IMR-90 (cell line): ENCODE measurements around the gene CUL1. TPM values are rescaled to one million over a fixed set of nuclear protein-coding genes. Genes with fewer than 3 reads are reported as not detected.
A peak's percentile ranks its signal among the peaks of the same experiment; 100 is the strongest.

Experiments
- ATAC-seq: fragments of 200-7000 bp; cut with Tn5 transposase; 2 replicates; pipeline ENCODE4 v1.9.1; 2020; ENCODE audit warnings: low read depth, mild to moderate bottlenecking, moderate library complexity
- BruUV-seq: library from RNA; stranded (reverse); fragments of 400-500 nt; replicated peaks from 2 replicates; lab custom pipeline; 2021; lab: Mats Ljungman, UMichigan
- CTCF ChIA-PET: fragments of 300-600 bp; formaldehyde crosslinking; extraction: SDS; loops from one replicate; lab custom pipeline; 2021; ENCODE audit warnings: antibody characterized with exemption; lab: Yijun Ruan, JAX
- POLR2A ChIA-PET: fragments of 300-600 bp; sonication (Branson Sonifier 250); formaldehyde crosslinking; loops from one replicate; lab custom pipeline; 2022; ENCODE audit warnings: antibody characterized with exemption; ENCODE audit not compliant: unreplicated experiment; lab: Charles Lee
- DNase-seq: peaks from one replicate; pipeline ENCODE4 v3.0.0; 2013
- H2AFZ ChIP-seq: replicated peaks from 2 replicates; pipeline ENCODE3; 2013; ENCODE audit warnings: low read length, mild to moderate bottlenecking; ENCODE audit not compliant: poor library complexity
- H2AK5ac ChIP-seq: 2 replicates; pipeline ENCODE4 v1.6.1; 2013; ENCODE audit warnings: low read depth, low read length, inconsistent platforms
- H2AK9ac ChIP-seq: replicated peaks from 2 replicates; pipeline ENCODE3; 2013; ENCODE audit warnings: mild to moderate bottlenecking, low read depth, low read length, moderate library complexity; ENCODE audit not compliant: poor library complexity
- H2BK120ac ChIP-seq: 2 replicates; pipeline ENCODE4 v1.6.1; 2013; ENCODE audit warnings: low read depth, low read length, inconsistent platforms
- H2BK15ac ChIP-seq: 3 replicates; pipeline ENCODE4 v1.6.1; 2013; ENCODE audit warnings: low read depth, low read length, inconsistent platforms
- H2BK20ac ChIP-seq: 2 replicates; pipeline ENCODE4 v1.6.1; 2013; ENCODE audit warnings: low read depth, mild to moderate bottlenecking, inconsistent platforms, low read length, moderate library complexity
- H2BK5ac ChIP-seq: 2 replicates; pipeline ENCODE4 v1.6.1; 2013; ENCODE audit warnings: mild to moderate bottlenecking, low read depth, low read length, inconsistent platforms; ENCODE audit not compliant: poor library complexity, severe bottlenecking
- H3K14ac ChIP-seq: replicated peaks from 2 replicates; pipeline ENCODE4 v1.6.1; 2013; ENCODE audit warnings: low read depth, low read length, inconsistent platforms
- H3K18ac ChIP-seq: 2 replicates; pipeline ENCODE4 v1.6.1; 2013; ENCODE audit warnings: low read depth, low read length, control low read depth
- H3K23ac ChIP-seq: 2 replicates; pipeline ENCODE4 v1.6.1; 2013; ENCODE audit warnings: low read depth, low read length, inconsistent platforms
- H3K27ac ChIP-seq: 2 replicates; pipeline ENCODE4 v1.5.1; 2013; ENCODE audit warnings: mild to moderate bottlenecking, control low read depth, low read length; ENCODE audit not compliant: insufficient read depth
- H3K27me3 ChIP-seq: 2 replicates; pipeline ENCODE4 v1.6.1; 2013; ENCODE audit warnings: low read length; ENCODE audit not compliant: control insufficient read depth, insufficient read depth
- H3K36me3 ChIP-seq: 2 replicates; pipeline ENCODE4 v1.6.1; 2013; ENCODE audit warnings: low read length, mixed read lengths; ENCODE audit not compliant: control insufficient read depth, insufficient read depth
- H3K4ac ChIP-seq: 2 replicates; pipeline ENCODE4 v1.6.1; 2013; ENCODE audit warnings: low read depth, low read length, inconsistent platforms
- H3K4me1 ChIP-seq: 2 replicates; pipeline ENCODE4 v1.6.1; 2013; ENCODE audit warnings: low read length, mixed read lengths; ENCODE audit not compliant: control insufficient read depth, insufficient read depth
- H3K4me2 ChIP-seq: 2 replicates; pipeline ENCODE4 v1.6.1; 2013; ENCODE audit warnings: low read depth, mild to moderate bottlenecking, control low read depth, low read length, moderate library complexity
- H3K4me3 ChIP-seq: 2 replicates; pipeline ENCODE4 v1.5.1; 2013; ENCODE audit warnings: low read depth, mild to moderate bottlenecking, control low read depth, low read length, moderate library complexity; ENCODE audit not compliant: insufficient read depth
- H3K56ac ChIP-seq: 2 replicates; pipeline ENCODE4 v1.6.1; 2013; ENCODE audit warnings: low read length, inconsistent platforms; ENCODE audit not compliant: insufficient read depth; ENCODE audit errors: extremely low read depth
- H3K79me1 ChIP-seq, 2 experiments: 2 replicates each; pipeline ENCODE4 v1.6.1; 2013; ENCODE audit warnings: low read length in 2 of 2, inconsistent platforms in 1 of 2, low read depth in 1 of 2
- H3K9ac ChIP-seq: 2 replicates; pipeline ENCODE4 v1.6.1; 2013; ENCODE audit warnings: low read depth, low read length, control low read depth
- H3K9me1 ChIP-seq: 2 replicates; pipeline ENCODE4 v1.6.1; 2013; ENCODE audit warnings: low read length, inconsistent platforms; ENCODE audit not compliant: insufficient read depth
- H3K9me3 ChIP-seq: 2 replicates; pipeline ENCODE4 v1.6.1; 2013; ENCODE audit warnings: low read length; ENCODE audit not compliant: control insufficient read depth, insufficient read depth
- H4K20me1 ChIP-seq: 2 replicates; pipeline ENCODE4 v1.6.1; 2013; ENCODE audit warnings: low read length, inconsistent platforms; ENCODE audit not compliant: insufficient read depth
- H4K5ac ChIP-seq: 2 replicates; pipeline ENCODE4 v1.6.1; 2013; ENCODE audit warnings: mild to moderate bottlenecking, low read depth, low read length, control low read depth
- H4K8ac ChIP-seq, 2 experiments: 2 replicates each; pipeline ENCODE4 v1.6.1; 2013; ENCODE audit warnings: low read depth in 2 of 2, low read length in 2 of 2, control low read depth in 1 of 2, inconsistent platforms in 1 of 2
- H4K91ac ChIP-seq: 2 replicates; pipeline ENCODE4 v1.6.1; 2013; ENCODE audit warnings: low read depth, low read length, inconsistent platforms; ENCODE audit not compliant: insufficient read depth
- BHLHE40 ChIP-seq: fragments of 150-350 bp; IDR thresholded peaks from 2 replicates; pipeline ENCODE4 v1.6.1; 2016; ENCODE audit warnings: mild to moderate bottlenecking, low read depth, low read length
- CEBPB ChIP-seq: IDR thresholded peaks from 2 replicates; pipeline ENCODE4 v1.6.1; 2012; ENCODE audit warnings: low read depth, low read length, improper control_type of control experiment
- CHD1 ChIP-seq: IDR thresholded peaks from 2 replicates; pipeline ENCODE4 v1.6.1; 2012; ENCODE audit warnings: low read depth, low read length, improper control_type of control experiment
- ELK1 ChIP-seq: fragments of 150-350 bp; IDR thresholded peaks from 2 replicates; pipeline ENCODE4 v1.6.1; 2016; ENCODE audit warnings: low read depth, mild to moderate bottlenecking, low read length, moderate library complexity, borderline replicate concordance
- FOS ChIP-seq: fragments of 150-350 bp; IDR thresholded peaks from 2 replicates; pipeline ENCODE4 v1.6.1; 2016; ENCODE audit warnings: low read depth, low read length
- MAZ ChIP-seq: IDR thresholded peaks from 2 replicates; pipeline ENCODE4 v1.6.1; 2012; ENCODE audit warnings: low read depth, mild to moderate bottlenecking, low read length, improper control_type of control experiment, moderate library complexity, borderline replicate concordance
- MXI1 ChIP-seq: IDR thresholded peaks from 2 replicates; pipeline ENCODE4 v1.6.1; 2012; ENCODE audit warnings: low read depth, mild to moderate bottlenecking, low read length, moderate library complexity, borderline replicate concordance
- RAD21 ChIP-seq: IDR thresholded peaks from 2 replicates; pipeline ENCODE4 v1.6.1; 2012; ENCODE audit warnings: low read length, improper control_type of control experiment
- SMC3 ChIP-seq: fragments of 150-350 bp; IDR thresholded peaks from 2 replicates; pipeline ENCODE4 v1.6.1; 2016; ENCODE audit warnings: low read depth, mild to moderate bottlenecking, antibody characterized with exemption, low read length, moderate library complexity
- WGBS, 2 experiments: methylation state at CpG; one replicate each; pipeline versions ENCODE4 v1.1.5 to v1.1.7; 2013; ENCODE audit warnings: missing lambda C conversion rate in 2 of 2; ENCODE audit not compliant: insufficient read length in 1 of 2; ENCODE audit errors: extremely low coverage in 2 of 2; 5-methylcytosine and 5-hydroxymethylcytosine counted together
- dilution Hi-C: fragments of 300-500 bp; cut with HindIII; formaldehyde crosslinking; loops from one replicate; pipeline ENCODE4 v1.14.3; 2018; ENCODE audit warnings: low sequenced_read_pairs; ENCODE audit not compliant: unreplicated experiment
- in situ Hi-C: fragments of 300-500 bp; cut with MboI; formaldehyde crosslinking; loops from 3 replicates; pipeline ENCODE4 v1.14.3; 2019; ENCODE audit warnings: low sequenced_read_pairs, inconsistent platforms, mixed read lengths
- intact Hi-C: fragments of 100-400 bp; cut with micrococcal nuclease; formaldehyde crosslinking; loops from 2 replicates; pipeline ENCODE4 v1.10.0; 2022
- polyA plus RNA-seq, 3 experiments: library from polyadenylated mRNA; depleted of rRNA; stranded (reverse); fragments of >200 nt; gene quantifications; 2 replicates each; pipeline ENCODE4 v1.2.3, GENCODE V29; 2012; ENCODE audit warnings: low replicate concordance in 1 of 3
- total RNA-seq: library from RNA; depleted of rRNA; stranded (reverse); fragments of >200 nt; gene quantifications from 2 replicates; pipeline ENCODE4 v1.2.3, GENCODE V29; 2012

The CUL1 gene
- total and polyA plus RNA-seq, 2 of the 4 experiments (the other 2 are of a cell fraction) = 44.0 to 46.2 TPM

GRCh38 chr7:148729984-148730733, 31.5 kb downstream of the CUL1 start:
- dilution Hi-C loops = no loop called here
- ATAC-seq = peak; percentile 94

More at GRCh38 chr7:148729984-148730733, 31.5 kb downstream of the CUL1 start:
- Histone ChIP-seq H4K91ac (peak overlapping the region; percentile 72), H3K4me3 (no peak overlapping the region), H2AK9ac (peak overlapping the region; percentile 34), H4K20me1 (peaks cover 75% of the 10 kb centered on the region), H3K4me1 (peaks cover 26% of the 10 kb centered on the region), H2AK5ac (no peak overlapping the region), H3K23ac (peak overlapping the region; percentile 10; the same call in 1 of the 2 replicates), H4K8ac (0 out of 4 replicates have a peak overlapping the region, but pooled peaks of 1 of the 2 experiments have one; percentile 22), H3K9ac (0 out of 2 replicates have a peak overlapping the region, but pooled peaks have one; percentile 28), H2BK20ac (no peak overlapping the region), H3K4me2 (peak overlapping the region; percentile 50; the same call in 1 of the 2 replicates), H4K5ac (no peak overlapping the region), H2BK15ac (peak overlapping the region; percentile 57; the same call in 2 of the 3 replicates), H3K27ac (peak overlapping the region; percentile 58), H3K36me3 (peaks cover 22% of the 10 kb centered on the region), H3K4ac (peak overlapping the region; percentile 55), H3K18ac (no peak overlapping the region), H3K9me3 (no peaks in the 10 kb centered on the region), H3K79me1 (peaks cover 21 to 76% of the 10 kb centered on the region in 2 experiments), H3K27me3 (no peaks in the 10 kb centered on the region), H2BK5ac (peak overlapping the region; percentile 75), H3K14ac (no peak overlapping the region), H3K9me1 (peaks cover 25% of the 10 kb centered on the region), H2BK120ac (peak overlapping the region; percentile 45), H3K56ac (peak overlapping the region; percentile 32; the same call in 1 of the 2 replicates), H2AFZ (no peak overlapping the region)
- BruUV-seq = no TSS peak
- TF ChIP-seq FOS (0 out of 2 replicates have a peak, but pooled peaks have one; percentile 38), SMC3 (no peak), ELK1 (no peak), MXI1 (peak; percentile 57; the same call in 1 of the 2 replicates), RAD21 (no peak), CEBPB (0 out of 2 replicates have a peak, but pooled peaks have one; percentile 15), CHD1 (no peak), BHLHE40 (peak; percentile 95), MAZ (no peak)
- ChIA-PET CTCF (interaction anchor here (1.0 to 1.4 kb wide), 2 partner anchors 9 to 154 kb away, joined by 3 to 4 read pairs; no protein-coding TSS in a partner anchor), POLR2A (no interaction called here)
- in situ Hi-C loops (no loop called here), intact Hi-C loops (loop anchor here (2.0 kb wide), 1 partner anchor 29 kb away; no protein-coding TSS in a partner anchor)
- peak; percentile 80 for DNase-seq
- WGBS, 2 experiments = 77% methylated on average over 5 of the region's 12 CpGs; no CpG with 5 or more reads in 1 of the 2 experiments
